ENCODE data around the gene WNT7B. TPM values are rescaled to one million over a fixed set of nuclear protein-coding genes. Genes with fewer than 3 reads are reported as not detected.

WNT7B gene
- total RNA-seq, 1 donor from 2014 or later, result not detected

DNA sequence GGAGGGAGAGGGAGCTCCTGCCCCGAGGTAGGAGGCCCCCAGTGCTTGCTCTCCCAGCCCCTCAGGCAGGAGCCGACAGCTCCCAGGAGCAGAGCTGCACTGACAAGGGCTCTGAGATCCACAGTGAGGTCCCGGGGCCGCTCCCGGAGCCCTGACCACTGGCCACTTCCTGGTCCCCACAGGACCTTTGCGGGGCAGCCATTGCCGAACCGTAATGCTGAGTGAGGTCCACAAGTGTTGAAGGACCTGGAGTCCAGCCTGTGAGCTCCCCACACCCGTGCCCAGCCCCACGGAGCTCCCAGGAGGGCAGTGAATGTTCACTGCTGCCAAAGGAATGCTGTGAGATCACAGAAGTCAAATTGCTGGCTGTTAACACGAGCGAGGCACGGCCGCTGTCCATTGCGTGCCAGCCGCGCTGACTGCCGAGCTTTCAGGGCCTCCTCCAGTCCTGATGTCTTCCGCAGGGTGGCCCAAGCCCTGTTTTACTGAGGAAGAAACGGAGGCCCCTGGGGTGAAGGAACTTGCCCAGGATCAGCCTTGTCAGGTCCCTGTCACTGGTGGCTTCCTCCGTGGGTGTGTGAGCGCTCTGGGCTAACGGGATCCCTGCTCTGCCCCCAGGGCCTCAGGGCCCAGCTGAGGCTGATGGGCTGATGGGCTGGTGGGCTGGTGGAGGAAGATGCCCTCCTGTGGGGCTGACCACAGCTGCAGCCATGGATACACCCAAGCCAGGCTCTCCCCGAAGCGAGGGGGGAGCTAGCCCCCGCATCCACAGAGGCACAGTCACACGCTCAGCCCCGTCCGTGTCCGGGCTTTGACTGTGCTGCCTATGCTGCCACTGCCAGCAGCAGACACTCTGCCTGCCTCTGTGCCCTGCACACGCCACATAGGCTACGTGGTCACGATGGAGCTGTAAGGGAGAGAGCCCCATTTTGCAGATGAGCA lies 70.8 kb downstream of the WNT7B start:
- peak; percentile 64 for DNase-seq

DNA sequence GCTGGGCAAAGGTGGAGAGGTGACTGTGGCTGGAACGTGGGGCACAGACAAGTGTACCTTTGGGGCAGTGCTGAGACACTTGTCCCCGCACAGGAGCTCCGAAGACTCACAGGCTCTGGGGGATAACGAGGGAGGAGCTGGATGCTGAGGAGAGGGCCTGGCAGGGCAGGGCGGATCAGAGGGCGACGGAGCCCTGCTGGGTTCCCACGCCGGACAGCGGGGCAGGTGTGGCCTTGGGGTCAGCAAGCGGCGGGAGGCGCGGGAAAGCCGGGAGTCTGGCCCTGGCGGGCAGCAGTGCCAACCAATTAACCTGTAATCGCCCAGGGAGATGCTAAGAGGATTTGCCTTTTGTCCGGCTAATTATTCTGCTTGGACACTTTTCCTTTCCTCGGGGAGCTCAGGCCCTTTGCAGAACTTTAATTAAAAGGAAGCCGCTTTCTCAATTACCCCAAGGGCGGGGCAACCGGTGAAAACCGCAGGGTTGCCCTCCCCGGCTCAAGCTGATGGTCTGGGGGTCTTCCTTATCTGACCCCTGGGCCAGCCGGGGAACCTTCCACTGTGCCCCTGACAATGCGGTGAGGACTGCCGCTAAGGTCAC lies 71.5 kb downstream of the WNT7B start:
- ATAC-seq (ENCODE audit: poor library complexity) (no peak), DNase-seq (no peak)

More for the DNA sequence above, 70.8 kb downstream of the WNT7B start:
- intact Hi-C loops (cut with DNase I), result no loop called here
- ATAC-seq (ENCODE audit: poor library complexity), result peak; percentile 85

DNA sequence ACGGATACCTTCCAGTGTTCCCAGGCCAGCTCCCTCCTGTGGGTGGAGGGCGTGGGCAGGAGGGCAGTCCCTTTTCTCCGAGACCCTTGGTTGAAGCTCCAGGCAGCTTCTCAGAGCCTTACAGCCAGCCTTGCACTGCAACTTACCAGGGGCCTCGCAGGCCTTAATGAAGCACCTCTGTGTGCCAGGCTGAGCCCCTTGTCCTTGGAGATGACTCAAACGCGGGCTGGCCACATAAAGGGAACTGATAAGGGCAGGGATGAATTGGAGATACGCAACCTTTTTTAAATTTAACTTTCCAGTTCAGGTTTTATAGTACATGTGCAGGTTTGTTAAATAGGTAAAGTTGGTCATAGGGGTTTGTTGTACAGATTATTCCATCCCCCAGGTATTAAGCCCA lies 72.7 kb downstream of the WNT7B start:
- ATAC-seq (ENCODE audit: poor library complexity) (no peak), DNase-seq (no peak)
- intact Hi-C loops (cut with DNase I), result no loop called here

More for the DNA sequence above, 71.5 kb downstream of the WNT7B start:
- intact Hi-C loops (cut with DNase I), result no loop called here

DNA sequence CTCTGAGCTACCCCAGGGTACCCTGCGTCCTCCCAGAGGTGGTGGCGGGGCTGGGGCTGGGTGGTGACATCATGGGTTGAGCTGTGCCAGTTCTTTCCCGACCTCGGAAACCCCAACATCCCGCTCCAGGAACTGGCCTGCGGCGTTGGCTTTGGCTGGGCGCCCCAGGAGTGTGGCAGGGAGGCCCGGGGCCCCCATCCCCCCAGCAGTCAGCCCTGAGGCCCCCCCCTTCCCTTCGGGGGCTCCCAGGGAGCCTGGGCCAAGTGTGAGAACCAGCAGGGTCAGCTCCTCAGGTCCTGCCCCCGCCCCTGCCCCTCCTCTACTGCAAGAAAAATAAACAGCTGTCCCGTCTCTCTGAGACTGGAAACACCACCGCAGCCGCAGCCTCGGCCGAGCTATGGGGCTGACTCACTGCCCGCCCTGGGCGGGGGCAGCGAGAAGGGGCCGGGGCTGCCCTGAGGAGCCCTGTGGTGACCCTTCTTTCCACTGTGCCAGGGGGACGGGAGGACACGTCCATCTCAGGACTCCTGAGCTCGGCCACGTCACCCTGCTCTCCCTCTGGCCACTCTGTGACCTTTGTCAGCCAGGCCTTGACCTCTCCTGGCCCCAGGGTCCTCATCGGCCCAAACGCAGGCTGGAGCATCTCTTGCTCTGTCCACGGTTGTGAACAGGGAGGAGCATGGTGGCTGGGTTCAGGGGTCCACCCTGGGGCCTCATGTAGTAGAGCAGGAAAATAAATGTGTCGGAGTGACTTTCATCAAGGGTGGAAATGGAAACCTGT lies 73.4 kb downstream of the WNT7B start:
- intact Hi-C loops (cut with DNase I), result no loop called here
- DNase-seq (no peak), ATAC-seq (ENCODE audit: poor library complexity) (no peak)

DNA sequence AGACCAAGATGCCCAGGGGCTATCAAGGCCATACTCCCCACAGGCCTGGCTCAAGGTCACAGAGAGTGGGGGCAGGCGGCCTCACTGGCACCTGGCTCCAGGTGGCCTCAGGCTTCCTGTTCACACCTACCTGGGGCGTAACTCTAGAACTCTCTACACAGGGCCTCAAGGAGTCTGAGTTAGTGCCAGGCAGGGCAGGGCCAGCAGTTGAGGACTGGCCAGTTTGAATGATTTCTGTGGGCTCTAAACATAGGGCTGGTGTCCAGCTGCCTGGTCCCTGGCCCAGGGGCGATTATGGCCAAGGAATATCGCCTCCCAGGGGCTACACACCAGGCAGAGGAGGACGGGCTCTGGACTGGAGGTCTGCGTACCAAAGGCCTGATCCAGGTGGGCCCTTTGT lies 79.2 kb downstream of the WNT7B start:
- intact Hi-C loops (cut with DNase I), result no loop called here
- ATAC-seq (ENCODE audit: poor library complexity) (no peak), DNase-seq (peak; percentile 9)

DNA sequence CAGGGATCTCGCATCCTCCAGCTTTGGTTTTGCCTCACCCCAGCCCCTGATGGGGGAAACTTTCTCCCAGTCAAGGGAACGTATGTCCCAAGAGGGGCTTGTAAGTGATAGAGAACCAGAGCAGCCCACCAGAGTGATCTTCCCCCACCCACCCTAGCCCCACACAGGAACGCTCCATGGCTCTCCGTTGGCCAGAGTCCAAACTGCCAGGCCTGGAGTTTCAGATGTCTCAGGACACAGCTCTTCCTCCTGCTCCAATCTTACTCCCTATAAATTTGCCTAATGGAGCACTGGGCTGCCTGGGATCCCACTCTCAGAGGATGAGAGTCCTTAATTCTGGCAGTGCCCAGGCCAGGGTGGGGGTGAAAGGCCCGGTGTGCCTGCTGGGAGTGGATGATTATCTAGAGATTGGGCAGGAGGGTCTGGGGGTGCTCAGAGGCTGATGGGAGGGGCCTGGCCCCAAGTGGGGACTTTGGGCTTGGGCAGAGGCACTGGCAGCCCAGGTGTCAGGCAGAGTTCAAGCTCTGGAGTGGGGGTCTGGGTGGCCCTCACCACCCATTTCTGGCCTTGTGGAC lies 79.9 kb downstream of the WNT7B start:
- intact Hi-C loops (cut with DNase I), result no loop called here
- no peak for ATAC-seq (ENCODE audit: poor library complexity)
- peak; percentile 18 for DNase-seq

DNA sequence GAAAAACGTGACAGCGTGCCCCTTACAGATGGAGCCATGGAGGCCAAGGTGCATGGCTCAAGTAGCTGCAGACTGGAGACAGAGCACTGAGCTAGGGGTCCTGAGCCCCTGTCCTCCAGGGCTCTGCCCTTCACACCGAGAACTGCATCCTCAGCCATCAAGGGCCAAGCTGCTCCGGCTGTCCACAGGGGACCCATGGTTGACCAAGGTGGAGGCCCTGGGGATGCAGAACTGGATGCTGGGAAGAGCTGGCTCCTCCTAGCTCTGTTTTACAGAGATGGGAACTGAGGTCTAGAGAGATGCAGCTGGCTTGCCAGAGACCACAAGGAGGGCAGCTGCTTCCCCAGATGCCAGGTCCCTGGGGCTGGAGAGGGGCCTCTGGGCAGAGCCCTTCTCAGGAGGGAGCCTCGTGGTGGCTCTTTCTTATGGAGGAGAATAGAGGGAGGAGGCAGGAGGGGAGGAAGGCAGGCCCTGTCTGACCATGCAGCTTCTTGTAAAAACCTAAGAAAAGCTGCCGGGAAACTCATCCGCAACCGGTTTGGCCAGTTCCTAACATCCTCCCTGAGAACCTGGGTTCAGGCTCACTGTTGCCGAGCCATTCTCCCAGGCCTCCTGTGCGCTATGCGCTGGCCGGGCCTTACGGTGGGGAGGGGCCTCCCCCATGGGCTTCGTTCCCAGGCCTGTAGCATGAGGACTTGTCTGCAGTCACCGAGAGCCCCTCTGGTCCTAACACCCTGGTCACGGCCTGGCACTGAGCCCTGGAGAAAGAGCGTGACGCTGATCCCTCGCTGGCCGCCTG lies 80.6 kb downstream of the WNT7B start:
- no peak for ATAC-seq (ENCODE audit: poor library complexity)
- DNase-seq, result peak; percentile 14
- intact Hi-C loops (cut with DNase I), result no loop called here

DNA sequence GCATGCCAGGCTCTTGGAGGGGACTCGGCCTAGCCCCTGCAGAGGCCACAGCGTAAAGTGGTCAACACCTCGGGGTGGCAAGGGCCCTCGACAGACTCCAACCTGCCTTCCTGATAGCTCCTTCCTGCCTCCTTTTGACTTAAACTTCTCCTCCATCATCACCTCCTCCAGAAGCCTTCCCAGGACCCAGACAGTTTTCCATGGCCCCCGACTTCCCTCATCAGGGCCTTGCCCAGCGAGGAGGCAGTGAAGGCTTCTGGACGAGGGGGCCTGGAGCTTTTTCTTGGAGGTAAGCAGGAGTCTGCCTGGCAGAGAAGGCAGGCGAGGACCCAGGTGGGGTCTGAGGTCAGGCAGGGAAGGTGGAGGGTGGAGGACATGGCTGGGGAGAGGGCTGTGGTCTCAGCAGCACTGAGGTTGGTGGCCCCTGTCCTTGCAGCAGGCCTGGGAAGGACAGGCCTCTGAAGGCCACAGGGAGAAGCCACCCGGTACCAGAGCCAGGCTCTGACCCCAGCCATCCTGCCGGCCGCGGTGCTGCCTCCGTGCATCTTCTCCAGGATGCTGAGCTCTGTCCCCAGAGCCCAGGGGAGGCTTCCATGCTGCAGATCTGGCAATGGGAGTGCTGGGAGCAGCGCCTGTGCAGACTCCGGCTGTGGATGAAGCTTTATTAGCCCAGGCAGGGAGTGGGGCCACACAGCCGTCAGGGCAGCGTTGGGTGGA lies 81.4 kb downstream of the WNT7B start:
- ATAC-seq (ENCODE audit: poor library complexity), result no peak
- intact Hi-C loops (cut with DNase I), result no loop called here
- peak; percentile 13 for DNase-seq

DNA sequence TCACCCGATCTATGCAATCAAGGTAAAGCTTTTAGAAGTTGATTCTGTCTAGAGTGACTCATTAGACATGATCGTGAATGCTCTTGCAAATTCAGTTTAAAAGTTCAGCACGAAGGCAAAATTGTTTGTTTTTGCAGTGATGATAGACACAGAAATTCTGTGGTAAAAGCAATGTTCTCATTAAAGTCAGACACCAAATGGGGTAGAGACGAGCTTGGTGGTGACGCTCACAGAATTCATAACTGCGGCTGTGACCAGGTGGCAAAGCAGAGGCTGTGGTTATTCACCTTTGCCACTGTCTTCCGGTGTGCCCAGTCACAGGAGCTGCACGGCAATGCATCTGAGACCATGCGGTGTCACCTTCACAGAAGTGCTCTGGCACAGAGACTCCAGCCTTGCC lies 83.4 kb downstream of the WNT7B start:
- DNase-seq, result peak; percentile 1
- ATAC-seq (ENCODE audit: poor library complexity), result no peak
- intact Hi-C loops (cut with DNase I), result no loop called here

DNA sequence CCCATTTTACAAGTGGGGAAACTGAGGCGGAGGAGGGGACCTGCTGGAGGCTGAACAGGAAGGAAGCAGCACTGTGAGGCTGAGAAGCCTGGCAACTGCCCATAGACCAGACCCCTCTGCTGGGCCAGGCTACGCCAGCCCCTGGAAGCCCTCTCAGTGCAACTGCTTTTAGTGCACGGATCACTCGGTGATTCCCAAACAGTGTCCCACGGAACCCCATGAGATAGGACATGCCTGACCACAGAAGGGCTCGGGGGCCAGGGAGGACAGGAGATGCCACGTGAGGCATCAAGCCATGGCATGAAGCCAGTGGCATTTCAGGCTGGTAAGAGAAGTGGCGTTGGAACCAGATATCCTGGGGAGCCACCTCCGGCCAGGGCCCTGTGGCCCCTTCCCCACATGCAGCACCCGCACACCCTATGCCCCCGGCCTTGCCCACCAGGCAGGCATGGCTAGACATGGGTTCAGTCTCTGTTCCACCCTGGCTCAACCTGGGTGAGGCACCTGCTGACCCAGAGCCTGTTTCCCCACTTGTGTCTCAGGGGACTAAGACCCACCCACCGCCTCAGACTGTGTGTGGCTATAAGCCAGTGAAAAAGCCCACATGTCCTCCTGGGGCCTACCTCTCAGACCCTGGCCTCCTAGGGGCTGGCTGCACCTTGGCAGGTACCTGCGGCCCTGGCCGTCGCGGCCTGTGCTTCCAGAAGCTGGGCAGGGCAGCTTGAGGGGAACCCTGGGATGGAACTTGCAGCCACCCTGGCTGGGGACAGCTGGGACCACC lies 84.1 kb downstream of the WNT7B start:
- intact Hi-C loops (cut with DNase I), result no loop called here
- no peak for ATAC-seq (ENCODE audit: poor library complexity)
- DNase-seq, result peak; percentile 32

DNA sequence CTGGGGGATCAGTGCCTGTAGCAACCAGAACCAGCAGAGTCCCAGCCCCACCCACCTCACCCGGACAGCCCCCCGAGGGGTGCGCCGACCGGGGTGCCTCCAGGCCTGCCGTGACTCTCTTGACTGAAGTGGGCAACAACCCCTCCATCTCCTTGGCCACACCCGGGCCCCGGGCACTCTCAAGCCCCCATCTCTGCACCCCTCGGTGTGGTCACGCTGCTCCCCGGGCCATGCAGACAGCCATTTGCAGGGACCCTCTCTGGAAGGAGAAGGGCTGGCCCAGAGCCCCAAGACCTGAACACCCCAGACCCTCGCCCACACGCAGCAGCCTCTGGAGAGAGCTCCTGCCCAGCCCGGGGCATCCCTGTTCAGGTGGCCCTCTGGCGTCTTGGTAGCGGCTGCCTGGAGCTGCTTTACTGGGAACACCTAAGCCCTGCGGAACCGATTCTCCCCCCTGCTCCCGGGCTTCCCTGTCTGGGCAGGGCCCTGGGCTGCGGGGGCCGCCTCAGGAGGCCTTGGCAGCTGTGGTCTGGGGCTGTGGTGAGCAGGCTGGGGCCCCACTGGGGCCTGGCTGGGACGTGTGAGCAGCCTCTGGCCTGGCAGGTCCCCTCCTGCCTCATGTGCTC lies 84.9 kb downstream of the WNT7B start:
- intact Hi-C loops (cut with DNase I), result no loop called here
- DNase-seq, result peak; percentile 23

DNA sequence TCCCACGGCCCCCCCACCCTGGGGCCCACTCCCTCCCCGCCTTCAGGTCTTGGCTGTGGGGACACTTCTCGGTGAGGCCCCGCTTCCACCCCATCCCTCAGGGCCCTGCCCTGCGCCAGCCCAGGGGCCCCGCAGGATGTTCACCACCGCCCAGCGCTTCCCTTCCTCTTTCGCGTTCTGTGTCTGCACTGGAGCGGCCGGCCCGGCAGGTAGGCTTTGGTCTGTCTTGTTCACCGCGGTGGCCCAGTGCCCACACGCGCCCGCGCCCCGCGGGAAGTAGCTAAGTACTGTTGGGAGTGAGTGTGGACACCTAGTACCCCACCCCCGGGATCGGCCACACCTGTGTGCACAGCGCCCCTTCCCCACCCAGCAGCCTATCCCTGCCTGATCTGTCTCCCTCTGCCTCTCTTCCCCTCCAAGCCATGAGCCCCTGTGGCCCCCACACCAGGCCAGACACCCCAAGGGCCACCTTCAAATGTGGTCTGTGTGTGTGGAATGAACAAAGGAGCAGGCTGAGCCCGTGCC lies 85.4 kb downstream of the WNT7B start:
- intact Hi-C loops (cut with DNase I), result no loop called here
- DNase-seq, result peak; percentile 22

More for the DNA sequence above, 84.9 kb downstream of the WNT7B start:
- ATAC-seq (ENCODE audit: poor library complexity), result no peak

DNA sequence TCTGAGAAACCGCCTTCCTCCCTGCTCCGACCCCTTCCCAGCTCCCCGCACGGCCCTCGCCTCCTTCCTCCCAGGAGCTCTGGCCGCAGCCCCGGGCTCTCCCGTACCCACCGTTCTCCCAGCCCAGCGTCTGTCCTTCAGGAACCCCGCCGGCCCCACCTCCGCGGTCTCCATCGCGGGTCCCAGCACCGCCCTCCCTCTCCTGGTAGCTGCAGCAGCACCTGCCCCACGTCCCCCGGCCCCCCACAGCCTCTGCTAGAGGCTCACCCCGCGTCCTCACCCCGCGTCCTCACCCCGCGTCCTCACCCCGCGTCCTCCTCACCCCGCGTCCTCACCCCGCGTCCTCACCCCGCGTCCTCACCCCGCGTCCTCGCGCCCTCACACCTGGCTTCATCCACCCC lies 85.9 kb downstream of the WNT7B start:
- DNase-seq, result peak; percentile 24
- intact Hi-C loops (cut with DNase I), result no loop called here
- no peak for ATAC-seq (ENCODE audit: poor library complexity)

More for the DNA sequence above, 85.4 kb downstream of the WNT7B start:
- no peak for ATAC-seq (ENCODE audit: poor library complexity)

DNA sequence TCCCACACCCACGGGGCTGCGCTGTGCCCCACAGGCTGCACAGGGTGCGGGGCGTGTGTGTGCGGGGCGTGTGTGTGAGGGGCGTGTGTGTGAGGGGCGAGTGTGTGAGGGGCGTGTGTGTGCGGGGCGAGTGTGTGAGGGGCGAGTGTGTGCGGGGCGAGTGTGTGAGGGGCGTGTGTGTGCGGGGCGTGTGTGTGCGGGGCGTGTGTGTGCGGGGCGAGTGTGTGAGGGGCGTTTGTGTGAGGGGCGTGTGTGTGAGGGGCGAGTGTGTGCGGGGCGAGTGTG lies 86.7 kb downstream of the WNT7B start:
- intact Hi-C loops (cut with DNase I), result no loop called here
- DNase-seq, result no peak
- no peak for ATAC-seq (ENCODE audit: poor library complexity)

DNA sequence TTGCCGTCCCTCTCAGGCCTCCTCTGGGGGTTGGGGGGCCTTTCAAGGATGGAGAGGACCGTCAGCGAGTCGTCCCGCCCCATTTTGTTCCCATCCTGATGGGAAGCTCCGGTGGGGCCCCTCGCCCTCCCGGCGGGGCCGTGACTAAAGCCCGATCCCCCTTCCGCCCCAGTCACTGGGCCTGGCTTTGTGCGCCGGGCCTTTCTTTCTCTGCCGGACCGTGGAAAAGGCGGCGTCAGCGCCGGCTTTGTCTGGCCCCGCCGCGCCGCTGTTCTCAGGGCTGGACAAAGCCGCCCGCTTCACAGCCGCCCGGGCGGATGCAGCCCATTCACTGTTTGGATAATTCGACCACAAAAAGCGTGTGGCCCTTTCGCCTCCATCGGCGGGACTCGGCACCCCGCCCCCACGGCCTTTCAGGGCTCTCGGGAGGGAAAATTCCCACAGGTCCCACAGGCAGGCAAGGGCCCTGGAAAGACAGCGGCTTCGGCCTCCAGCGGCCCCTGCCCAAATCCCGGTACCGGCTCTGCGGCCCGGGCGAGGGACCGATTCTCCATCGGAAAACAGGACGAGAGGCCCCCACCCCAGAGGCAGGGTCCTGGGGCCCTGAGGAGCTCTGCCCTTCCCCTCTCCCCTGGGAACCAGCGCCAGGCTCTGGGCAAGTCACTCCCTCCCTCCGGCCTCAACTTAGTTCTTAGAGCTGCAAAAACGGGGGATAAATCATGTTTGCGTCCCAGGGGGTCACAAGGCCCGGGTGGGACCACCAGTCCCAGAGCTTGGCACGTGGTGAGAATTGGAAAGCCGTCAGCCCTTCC lies 87.2 kb downstream of the WNT7B start:
- intact Hi-C loops (cut with DNase I), result no loop called here
- no peak for ATAC-seq (ENCODE audit: poor library complexity)

DNA sequence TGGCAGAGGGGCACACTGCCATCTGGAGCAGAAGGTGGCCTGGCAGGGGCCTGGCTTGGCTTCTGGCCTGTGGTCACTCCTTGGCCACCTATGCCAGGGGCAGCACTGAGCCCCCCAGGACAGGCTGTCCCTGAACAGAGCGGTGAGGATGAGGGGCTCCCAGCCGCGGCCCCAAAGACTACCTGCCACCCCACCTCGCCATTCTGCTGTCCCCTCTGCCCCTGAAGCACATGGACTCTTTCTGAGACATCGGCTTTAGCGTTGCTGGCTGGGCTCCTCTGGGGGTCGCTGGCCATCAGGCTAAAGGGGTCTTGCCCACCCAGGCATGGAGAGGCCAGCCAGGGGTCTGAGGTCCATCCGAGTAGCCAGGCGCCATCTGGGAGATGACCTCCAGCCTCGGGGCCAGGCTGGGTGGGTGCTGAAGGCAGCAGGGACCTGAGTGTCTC lies 87.8 kb downstream of the WNT7B start:
- intact Hi-C loops (cut with DNase I), result no loop called here
- peak; percentile 30 for DNase-seq
- ATAC-seq (ENCODE audit: poor library complexity), result no peak

More for the DNA sequence above, 87.2 kb downstream of the WNT7B start:
- peak; percentile 40 for DNase-seq

Data from Right ventricle myocardium superior (tissue), 1 donor.